GM12878 (cell line): Measurements from ENCODE around the gene C1QL2. TPM values are rescaled to one million over a fixed set of nuclear protein-coding genes. Genes with fewer than 3 reads are reported as not detected.

Experiments used
- ATAC-seq: fragments of 200-7000 bp; cut with Tn5 transposase; 3 replicates; pipeline ENCODE4 v1.9.1; 2020; ENCODE audit warnings: mild to moderate bottlenecking, moderate library complexity
- BruUV-seq: library from RNA; stranded (reverse); fragments of 400-500 nt; replicated peaks from 2 replicates; lab custom pipeline; 2021; lab: Mats Ljungman, UMichigan
- CTCF ChIA-PET: fragments of 300-600 bp; sonication (Branson Sonifier 250); formaldehyde crosslinking; extraction: SDS; loops from one replicate; lab custom pipeline; 2021; ENCODE audit warnings: inconsistent platforms; lab: Yijun Ruan, JAX
- POLR2A ChIA-PET: fragments of 350-600 bp; formaldehyde crosslinking; extraction: SDS; loops from one replicate; lab custom pipeline; 2021; ENCODE audit warnings: inconsistent platforms; lab: Charles Lee
- RAD21 ChIA-PET: fragments of 300-600 bp; sonication (Branson Sonifier 250); formaldehyde crosslinking; loops from one replicate; lab custom pipeline; 2023; ENCODE audit warnings: antibody characterized with exemption; ENCODE audit not compliant: unreplicated experiment; lab: Charles Lee
- SMC1A ChIA-PET: fragments of 300-600 bp; sonication (Branson Sonifier 250); formaldehyde crosslinking; loops from one replicate; lab custom pipeline; 2023; ENCODE audit not compliant: unreplicated experiment, uncharacterized antibody; lab: Charles Lee
- DNase-seq: peaks from one replicate; pipeline ENCODE4 v3.0.0-alpha.2; 2011; ENCODE audit warnings: low read depth, low spot score
- FAIRE-seq: peaks from 3 replicates; lab custom pipeline; 2011; peaks lifted over from hg19 to GRCh38; lab: Jason Lieb, UNC
- H2AFZ ChIP-seq: 2 replicates; pipeline ENCODE4 v1.6.0; 2011; ENCODE audit warnings: low read depth, low read length, control low read depth; ENCODE audit not compliant: control insufficient read depth
- H3K27ac ChIP-seq: 2 replicates; pipeline ENCODE4 v1.5.1; 2011; ENCODE audit warnings: control low read depth; ENCODE audit not compliant: control insufficient read depth, insufficient read depth
- H3K27me3 ChIP-seq, 2 experiments: replicated peaks in 1 of 2; 2 replicates each; pipeline versions ENCODE4 v1.6.0 to v1.6.1; 2011; ENCODE audit warnings: low read length in 1 of 2; ENCODE audit not compliant: control insufficient read depth in 2 of 2, insufficient read depth in 2 of 2
- H3K36me3 ChIP-seq, 2 experiments: 2 replicates each; pipeline ENCODE4 v1.5.1; 2011; ENCODE audit warnings: low read length in 1 of 2; ENCODE audit not compliant: control insufficient read depth in 2 of 2, insufficient read depth in 2 of 2
- H3K4me1 ChIP-seq: 2 replicates; pipeline ENCODE4 v1.6.1; 2011; ENCODE audit warnings: mild to moderate bottlenecking, low read length, moderate library complexity, mixed read lengths; ENCODE audit not compliant: control insufficient read depth, insufficient read depth
- H3K4me2 ChIP-seq: 2 replicates; pipeline ENCODE4 v1.6.0; 2011; ENCODE audit warnings: control low read depth; ENCODE audit not compliant: control insufficient read depth, insufficient read depth
- H3K4me3 ChIP-seq: fragments of 200-600 bp; sonication (generic); 2 replicates; pipeline ENCODE4 v1.5.1; 2016
- H3K79me2 ChIP-seq: 2 replicates; pipeline ENCODE4 v1.6.0; 2011; ENCODE audit warnings: low read length; ENCODE audit not compliant: control insufficient read depth, insufficient read depth
- H3K9ac ChIP-seq: 2 replicates; pipeline ENCODE4 v1.8.0; 2011; ENCODE audit warnings: low read length, control low read depth, mixed read lengths; ENCODE audit not compliant: control insufficient read depth, insufficient read depth
- H3K9me3 ChIP-seq: replicated peaks from 3 replicates; pipeline ENCODE4 v1.5.1; 2011; ENCODE audit warnings: mild to moderate bottlenecking, low read length; ENCODE audit not compliant: control insufficient read depth, insufficient read depth
- H4K20me1 ChIP-seq: 2 replicates; pipeline ENCODE4 v1.6.0; 2011; ENCODE audit not compliant: control insufficient read depth, insufficient read depth
- CBX3 ChIP-seq: fragments of 200-600 bp; sonication (generic); IDR thresholded peaks from 2 replicates; pipeline ENCODE4 v1.6.1; 2016; ENCODE audit warnings: low read depth, borderline replicate concordance
- GATAD2B ChIP-seq: fragments of 450-650 bp; conservative IDR thresholded peaks from 2 replicates; pipeline ENCODE4 v1.6.1; 2017; ENCODE audit warnings: low read depth, mild to moderate bottlenecking, moderate library complexity
- PKNOX1 ChIP-seq: fragments of 450-650 bp; IDR thresholded peaks from 2 replicates; pipeline ENCODE4 v1.6.1; 2016; ENCODE audit warnings: mild to moderate bottlenecking
- SIX5 ChIP-seq: IDR thresholded peaks from 2 replicates; pipeline ENCODE4 v1.6.1; 2011; ENCODE audit warnings: mild to moderate bottlenecking, low read depth, low read length, moderate library complexity; ENCODE audit not compliant: severe bottlenecking
- TCF7 ChIP-seq: IDR thresholded peaks from 2 replicates; pipeline ENCODE4 v1.6.1; 2014; ENCODE audit warnings: antibody characterized with exemption, borderline replicate concordance
- WGBS: methylation state at CpG from one replicate; pipeline ENCODE4 v1.1.6; 2016; ENCODE audit warnings: low lambda C conversion rate; ENCODE audit not compliant: insufficient replicate concordance, insufficient coverage; ENCODE audit errors: missing lambda C conversion rate; 5-methylcytosine and 5-hydroxymethylcytosine counted together
- in situ Hi-C: fragments of 300-500 bp; cut with MboI; formaldehyde crosslinking; loops from 9 replicates; pipeline ENCODE4 v1.14.3; 2018; ENCODE audit warnings: mixed read lengths
- intact Hi-C: fragments of 100-400 bp; cut with micrococcal nuclease; formaldehyde crosslinking; loops from one replicate; pipeline ENCODE4 v1.14.2; 2022; ENCODE audit not compliant: unreplicated experiment
- polyA plus RNA-seq, 11 experiments: library from polyadenylated mRNA; depleted of rRNA in 4 of 11; unstranded in 6 of 11; stranded (reverse) in 5 of 11; fragments of >200 nt; fragmentation: Nextera tagmentation in 4 of 11; fragmentation: Illumina TruSeq in 1 of 11; extraction: Ambion mirVana in 4 of 11; extraction: Trizol in 1 of 11; gene quantifications; 1 replicate in 1 of 11; 2 replicates in 10 of 11; pipeline versions ENCODE4 v1.2.1 to v1.2.3, GENCODE V29; 2011 to 2016; ENCODE audit warnings: inconsistent platforms in 2 of 11, missing spikeins in 2 of 11, low read depth in 1 of 11
- total RNA-seq, 4 experiments: library from RNA; depleted of rRNA in 3 of 4; stranded (reverse); fragments of >200 nt in 3 of 4; fragmentation: Illumina TruSeq in 1 of 4; extraction: Trizol in 1 of 4; gene quantifications; 2 replicates each; pipeline versions ENCODE4 v1.2.1 to v1.2.3, GENCODE V29; 2013 to 2021

The C1QL2 gene
- total and polyA plus RNA-seq, 10 of the 15 experiments (the other 5 are each of a cell fraction or from before 2014, with no cell fraction given): not detected

GRCh38 chr2:119190321-119191111 lies 32.0 kb upstream of the C1QL2 start:
- in situ Hi-C loops: no loop called here
- Histone ChIP-seq H3K79me2 (no peaks in the 10 kb centered on the region), H3K9me3 (no peaks in the 10 kb centered on the region), H3K27ac (no peak overlapping the region), H3K9ac (no peak overlapping the region), H3K27me3 (no peaks in the 10 kb centered on the region), H3K4me1 (no peaks in the 10 kb centered on the region), H2AFZ (no peak overlapping the region), H3K4me2 (no peak overlapping the region), H4K20me1 (no peaks in the 10 kb centered on the region), H3K36me3 (no peaks in the 10 kb centered on the region), H3K4me3 (no peak overlapping the region)
- DNase-seq (no peak), FAIRE-seq (no peak), ATAC-seq (no peak)
- 19% methylated on average over 8 of the region's 8 CpGs for WGBS
- ChIA-PET RAD21 (interaction anchor here (0.6 kb wide), 1 partner anchor 37 kb away, joined by 3 read pairs; no protein-coding TSS in a partner anchor), POLR2A (no interaction called here), SMC1A (interaction anchor here (0.6 kb wide), 1 partner anchor 461 kb away, joined by 3 read pairs; no protein-coding TSS in a partner anchor), CTCF (interaction anchor here (0.6 kb wide), 1 partner anchor 16 kb away, joined by 3 read pairs; no protein-coding TSS in a partner anchor)
- intact Hi-C loops: no loop called here
- BruUV-seq: no TSS peak
- no peak for TF ChIP-seq GATAD2B
- no peak for TF ChIP-seq CBX3
- no peak for TF ChIP-seq SIX5
- peak; percentile 74 for TF ChIP-seq PKNOX1
- TF ChIP-seq TCF7: no peak
